WI38 (cell line): ENCODE results near the gene CNTD1.
A peak's percentile ranks its signal among the peaks of the same experiment; 100 is the strongest.

Source experiments
- H3K4me3 ChIP-seq: 2 replicates; pipeline ENCODE4 v1.5.1; 2011; ENCODE audit warnings: low read depth, mild to moderate bottlenecking, control low read depth, low read length
- TF ChIP-seq, protein P1 (sequence below): IDR thresholded peaks from 2 replicates; pipeline ENCODE4 v1.5.1; 2012; ENCODE audit warnings: low read depth, mild to moderate bottlenecking, control low read depth, low read length

The CNTD1 gene

DNA sequence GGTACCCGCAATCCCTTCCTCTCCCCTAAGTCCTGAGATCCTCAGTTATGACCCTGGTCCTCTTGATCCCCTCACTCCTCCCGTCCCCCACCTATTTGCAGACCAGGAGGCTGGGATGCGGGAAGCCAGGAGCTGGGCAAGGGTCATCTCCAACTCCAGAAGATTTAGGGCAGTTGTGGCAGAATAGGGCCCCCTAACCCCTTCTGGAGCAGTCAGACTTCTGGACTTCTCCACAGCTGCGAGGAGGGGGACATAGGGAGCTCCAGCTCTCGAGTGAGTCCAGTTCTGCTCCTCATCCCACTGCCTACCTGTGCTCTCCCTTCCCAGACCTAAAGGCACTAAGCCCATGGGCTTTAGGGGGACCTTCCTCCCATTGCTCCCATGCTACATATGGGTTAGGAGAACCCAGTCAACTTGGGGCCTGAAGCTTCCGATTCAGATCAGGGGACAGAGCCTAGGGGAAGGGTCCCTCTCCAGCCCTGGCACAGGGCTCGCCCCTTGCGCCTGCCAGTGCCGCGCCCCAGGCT is 17.0 kb upstream of the CNTD1 start:
- TF ChIP-seq, protein P1, sequence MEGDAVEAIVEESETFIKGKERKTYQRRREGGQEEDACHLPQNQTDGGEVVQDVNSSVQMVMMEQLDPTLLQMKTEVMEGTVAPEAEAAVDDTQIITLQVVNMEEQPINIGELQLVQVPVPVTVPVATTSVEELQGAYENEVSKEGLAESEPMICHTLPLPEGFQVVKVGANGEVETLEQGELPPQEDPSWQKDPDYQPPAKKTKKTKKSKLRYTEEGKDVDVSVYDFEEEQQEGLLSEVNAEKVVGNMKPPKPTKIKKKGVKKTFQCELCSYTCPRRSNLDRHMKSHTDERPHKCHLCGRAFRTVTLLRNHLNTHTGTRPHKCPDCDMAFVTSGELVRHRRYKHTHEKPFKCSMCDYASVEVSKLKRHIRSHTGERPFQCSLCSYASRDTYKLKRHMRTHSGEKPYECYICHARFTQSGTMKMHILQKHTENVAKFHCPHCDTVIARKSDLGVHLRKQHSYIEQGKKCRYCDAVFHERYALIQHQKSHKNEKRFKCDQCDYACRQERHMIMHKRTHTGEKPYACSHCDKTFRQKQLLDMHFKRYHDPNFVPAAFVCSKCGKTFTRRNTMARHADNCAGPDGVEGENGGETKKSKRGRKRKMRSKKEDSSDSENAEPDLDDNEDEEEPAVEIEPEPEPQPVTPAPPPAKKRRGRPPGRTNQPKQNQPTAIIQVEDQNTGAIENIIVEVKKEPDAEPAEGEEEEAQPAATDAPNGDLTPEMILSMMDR: no peak
- peak overlapping the region; percentile 68 for H3K4me3 ChIP-seq

DNA sequence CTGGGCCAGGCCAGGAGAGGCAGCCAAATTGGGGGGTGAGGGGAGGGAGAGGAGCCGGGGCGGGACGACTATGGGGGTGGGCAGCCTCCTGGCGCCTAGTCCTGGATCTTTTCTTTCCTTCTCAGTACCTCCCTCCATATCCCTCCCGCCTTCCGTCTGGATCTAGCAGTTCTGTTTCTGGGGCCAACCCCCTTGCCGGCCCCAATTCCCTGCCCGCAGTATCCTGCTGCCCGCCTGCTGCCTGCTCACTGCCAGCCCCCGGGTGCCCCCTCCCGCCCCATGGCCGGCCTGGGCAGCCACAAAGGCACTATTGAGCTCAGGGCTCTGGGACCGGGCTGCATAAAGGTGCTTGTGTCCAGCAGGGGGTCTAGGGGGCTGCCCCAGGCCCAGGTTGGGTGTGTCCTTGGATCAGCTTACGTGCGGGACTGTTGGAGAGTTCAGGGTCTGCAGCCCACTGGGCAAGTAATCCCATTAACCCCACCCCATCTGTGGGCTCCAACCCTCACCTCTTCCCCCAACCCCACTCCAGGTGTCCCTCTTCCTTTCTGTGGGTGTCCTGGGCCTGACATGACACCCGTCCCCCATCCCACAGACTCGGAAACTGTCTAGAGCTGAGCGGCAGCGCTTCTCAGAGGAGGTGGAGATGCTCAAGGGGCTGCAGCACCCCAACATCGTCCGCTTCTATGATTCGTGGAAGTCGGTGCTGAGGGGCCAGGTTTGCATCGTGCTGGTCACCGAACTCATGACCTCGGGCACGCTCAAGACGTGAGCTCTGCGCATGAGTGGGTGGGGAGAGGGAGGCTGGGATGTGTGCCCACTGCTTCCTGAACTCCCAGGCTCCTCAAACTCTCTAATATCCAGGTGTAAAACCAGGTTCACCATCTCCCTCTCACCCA is 16.2 kb upstream of the CNTD1 start:
- peak overlapping the region; percentile 68 for H3K4me3 ChIP-seq
- TF ChIP-seq, protein P1: no peak

DNA sequence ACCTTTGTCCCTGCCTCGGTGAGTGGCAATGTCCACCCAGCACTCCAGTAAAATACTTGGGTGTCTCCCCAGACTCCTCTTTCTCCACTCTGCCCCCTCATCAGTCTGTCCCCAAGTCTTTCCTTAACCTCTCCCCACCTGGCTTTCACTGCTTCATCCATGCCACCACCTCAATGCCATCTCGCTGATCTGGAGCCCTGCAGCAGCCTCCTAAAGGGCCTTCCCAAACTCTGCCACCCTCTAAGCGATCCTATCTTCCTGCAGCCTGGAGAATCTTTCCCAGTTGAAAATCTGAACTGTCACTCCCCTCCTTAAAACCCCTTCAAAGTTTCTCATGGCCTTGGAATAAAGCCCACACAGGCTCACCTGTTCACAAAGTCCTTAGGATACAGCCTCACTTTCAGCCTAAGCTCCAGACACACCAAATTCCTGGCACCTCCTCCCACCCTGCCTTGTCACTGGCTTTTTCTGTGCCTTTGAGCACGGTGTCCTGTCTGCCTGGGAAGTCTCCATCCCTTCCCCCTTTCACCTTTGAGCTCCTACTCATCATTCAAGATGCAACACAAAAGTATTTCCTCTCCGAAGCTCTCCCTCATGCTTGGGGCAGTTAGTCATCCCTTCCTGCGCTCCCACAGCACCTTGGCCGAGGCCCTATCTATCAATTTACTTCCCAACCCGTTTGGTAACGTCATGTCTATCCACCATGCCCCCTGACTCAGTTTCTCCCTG is 15.4 kb upstream of the CNTD1 start:
- peak overlapping the region; percentile 68; the same call in 1 of the 2 replicates for H3K4me3 ChIP-seq
- TF ChIP-seq, protein P1: no peak

DNA sequence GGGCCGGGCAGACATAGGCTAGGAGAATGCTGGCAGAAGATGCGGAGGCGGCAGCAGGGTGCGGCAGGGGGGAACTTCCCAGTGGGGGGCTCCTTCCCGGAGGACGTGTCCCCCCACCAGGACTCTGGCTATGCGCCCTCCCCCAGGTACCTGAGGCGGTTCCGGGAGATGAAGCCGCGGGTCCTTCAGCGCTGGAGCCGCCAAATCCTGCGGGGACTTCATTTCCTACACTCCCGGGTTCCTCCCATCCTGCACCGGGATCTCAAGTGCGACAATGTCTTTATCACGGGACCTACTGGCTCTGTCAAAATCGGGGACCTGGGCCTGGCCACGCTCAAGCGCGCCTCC is 14.9 kb upstream of the CNTD1 start:
- H3K4me3 ChIP-seq: peak overlapping the region; percentile 68; the same call in 1 of the 2 replicates

DNA sequence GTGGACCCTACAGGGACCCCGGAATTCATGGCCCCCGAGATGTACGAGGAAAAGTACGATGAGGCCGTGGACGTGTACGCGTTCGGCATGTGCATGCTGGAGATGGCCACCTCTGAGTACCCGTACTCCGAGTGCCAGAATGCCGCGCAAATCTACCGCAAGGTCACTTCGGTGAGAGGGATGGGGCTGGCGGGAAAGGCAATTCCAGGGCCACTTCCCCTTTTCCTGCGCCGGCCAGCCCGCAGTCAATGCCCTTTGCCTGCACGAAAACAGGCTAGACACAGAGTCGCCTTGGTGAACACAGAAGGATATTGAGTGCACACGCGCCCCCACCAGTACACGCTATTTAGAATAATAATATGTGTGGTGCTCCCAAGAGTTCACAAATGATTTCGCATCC is 14.3 kb upstream of the CNTD1 start:
- no peak overlapping the region for H3K4me3 ChIP-seq
- TF ChIP-seq, protein P1: no peak

More for the DNA sequence above, 14.9 kb upstream of the CNTD1 start:
- TF ChIP-seq, protein P1: no peak

DNA sequence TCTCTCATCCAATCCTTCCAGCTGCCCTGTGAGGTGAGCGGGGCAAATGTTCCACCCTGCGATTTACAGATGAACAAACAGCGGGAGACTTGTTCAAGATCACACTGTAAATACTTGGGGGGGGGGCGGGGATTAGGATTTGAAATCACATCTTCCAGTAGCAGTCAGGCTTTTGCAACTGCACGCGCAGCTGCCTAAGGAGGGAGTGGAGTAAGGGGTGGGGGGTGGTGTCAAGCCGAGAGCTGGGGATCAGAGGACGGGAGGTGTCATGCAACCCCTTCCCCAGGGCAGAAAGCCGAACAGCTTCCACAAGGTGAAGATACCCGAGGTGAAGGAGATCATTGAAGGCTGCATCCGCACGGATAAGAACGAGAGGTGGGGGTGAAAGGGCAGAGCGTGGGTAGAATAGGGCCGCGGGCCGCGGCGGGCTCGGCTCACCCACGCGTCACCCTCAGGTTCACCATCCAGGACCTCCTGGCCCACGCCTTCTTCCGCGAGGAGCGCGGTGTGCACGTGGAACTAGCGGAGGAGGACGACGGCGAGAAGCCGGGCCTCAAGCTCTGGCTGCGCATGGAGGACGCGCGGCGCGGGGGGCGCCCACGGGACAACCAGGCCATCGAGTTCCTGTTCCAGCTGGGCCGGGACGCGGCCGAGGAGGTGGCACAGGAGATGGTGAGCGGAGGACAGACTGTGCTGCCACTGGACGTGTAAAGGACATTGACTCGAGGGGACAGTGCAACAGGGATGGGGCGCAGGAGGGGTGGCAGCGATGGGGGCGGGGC is 13.7 kb upstream of the CNTD1 start:
- no peak overlapping the region for H3K4me3 ChIP-seq
- TF ChIP-seq, protein P1: no peak
